T-helper 9 cell (primary cell): ENCODE data around the gene CENPE.

Experiments
- DNase-seq: peaks from one replicate; pipeline ENCODE4 v3.0.0-alpha.2; 2020

The CENPE gene

DNA sequence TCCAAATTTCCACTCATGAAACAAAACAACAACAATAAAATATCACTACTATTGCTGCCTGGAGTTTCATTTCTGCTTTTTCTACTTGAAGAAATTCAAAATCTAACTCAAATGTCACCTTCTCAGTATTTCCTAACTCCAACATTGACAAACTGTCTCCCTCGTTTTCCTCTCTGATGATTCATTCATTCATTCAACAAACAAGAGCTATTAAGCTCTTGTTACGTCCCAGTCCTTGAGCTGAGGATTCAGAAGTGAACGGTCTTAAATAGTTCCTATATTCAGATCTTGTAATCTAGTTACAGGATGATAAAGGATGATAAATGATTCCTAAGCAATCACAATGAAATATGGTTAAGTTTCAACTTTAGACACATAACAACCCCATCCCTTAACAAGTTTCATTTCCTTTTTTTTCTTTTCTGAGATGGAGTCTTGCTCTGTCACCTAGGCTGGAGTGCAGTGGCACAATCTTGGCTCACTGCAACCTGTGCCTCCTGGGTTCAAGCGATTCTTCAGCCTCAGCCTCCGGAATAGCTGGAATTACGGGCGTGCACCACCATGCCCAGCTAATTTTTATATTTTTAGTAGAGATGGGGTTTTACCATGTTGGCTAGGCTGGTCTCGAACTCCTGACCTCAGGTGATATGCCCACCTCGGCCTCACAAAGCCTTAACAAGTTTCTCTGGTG, 123.3 kb downstream of the CENPE start:
- no peak for DNase-seq

DNA sequence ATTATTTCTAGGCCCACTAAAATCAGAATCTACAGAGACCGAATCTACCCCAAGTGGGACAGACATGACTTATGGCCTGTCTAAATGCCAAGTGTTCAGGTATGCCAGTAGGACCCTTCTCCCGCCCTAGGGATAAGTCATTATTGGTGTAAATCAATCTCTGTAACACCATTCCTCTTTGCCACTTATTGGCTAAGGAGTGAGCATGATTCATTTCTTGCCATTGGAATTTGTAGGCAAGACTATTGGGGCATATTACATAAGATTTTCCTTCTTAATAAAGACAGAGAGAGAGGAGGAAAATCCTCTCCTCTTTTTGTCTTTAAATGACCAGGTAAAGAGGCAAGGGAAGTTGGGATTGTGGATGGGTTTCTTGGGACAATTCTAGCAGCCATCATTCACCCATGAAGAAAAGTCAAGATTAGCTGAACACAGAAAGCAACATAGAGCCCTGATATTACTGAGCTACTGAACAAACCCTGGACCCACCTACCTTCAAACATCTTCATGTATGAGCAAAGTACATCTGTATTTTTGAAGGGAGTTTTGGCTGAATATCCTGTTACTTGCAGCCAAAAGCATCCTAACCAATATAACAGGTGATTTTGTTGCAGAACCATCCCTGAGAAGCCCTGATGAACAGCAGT, 124.2 kb downstream of the CENPE start:
- DNase-seq: no peak

DNA sequence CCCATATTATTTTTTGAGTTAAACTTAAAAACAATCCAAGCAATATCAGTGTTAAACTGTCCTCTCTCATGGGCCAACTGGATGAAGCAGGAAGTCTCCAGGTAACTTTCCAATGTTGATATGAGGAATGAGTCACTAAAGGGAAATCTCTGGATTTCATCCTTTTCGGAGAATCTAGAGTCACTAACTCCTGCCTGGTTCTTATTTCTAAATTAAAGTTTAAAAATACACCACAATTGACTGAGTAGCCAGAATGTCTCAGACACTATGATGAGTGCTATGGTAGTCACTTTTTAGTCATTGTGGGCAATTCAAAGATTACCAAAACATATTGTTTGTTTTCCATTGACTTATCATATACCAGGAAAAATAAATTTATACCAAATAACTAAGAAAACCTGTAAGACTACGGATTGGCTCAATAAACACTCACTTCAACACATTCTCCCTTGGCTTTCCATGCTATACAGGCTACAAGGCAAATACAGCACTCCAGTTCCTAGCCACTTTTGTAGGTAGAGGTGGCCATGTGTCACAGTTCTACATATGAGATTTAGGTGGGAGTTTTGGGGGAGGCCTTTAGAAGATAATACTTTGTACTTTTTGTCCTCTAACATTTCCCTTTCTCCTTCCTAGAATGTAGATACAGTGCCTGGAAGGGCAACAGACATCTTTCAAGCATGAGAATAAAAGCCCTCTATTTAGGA, 130.1 kb downstream of the CENPE start:
- DNase-seq: no peak

DNA sequence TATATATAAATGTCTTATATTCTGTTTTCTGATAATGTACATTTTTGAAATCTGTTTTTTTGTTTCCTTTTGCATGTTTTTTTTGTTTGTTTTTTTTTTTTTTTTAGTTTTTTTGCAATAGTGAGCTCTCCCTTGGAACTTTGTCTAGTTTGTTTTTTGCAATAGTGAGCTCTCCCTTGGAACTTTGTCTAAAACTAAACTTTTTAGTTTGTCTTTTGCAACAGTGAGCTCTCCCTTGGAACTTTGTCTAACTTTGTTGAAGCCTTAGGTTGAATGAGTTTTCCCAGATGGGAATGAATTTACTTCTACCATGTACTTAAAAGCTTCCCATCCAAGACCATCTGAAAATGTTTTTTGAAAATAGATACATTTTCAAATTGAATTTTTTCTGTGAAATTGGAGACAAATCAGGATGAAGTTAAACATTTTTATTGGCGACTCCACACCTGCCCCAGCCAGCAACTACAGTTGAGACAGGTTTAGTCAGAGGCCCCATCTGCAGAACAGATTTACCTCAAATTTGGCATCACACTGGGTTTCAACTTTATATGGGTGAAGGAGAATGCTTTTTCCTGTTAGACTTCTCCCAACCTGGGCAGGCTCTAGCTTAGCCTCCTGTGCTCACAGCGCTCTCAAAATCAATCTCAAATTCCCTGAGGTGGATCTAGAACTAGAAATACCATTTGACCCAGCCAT, 137.5 kb downstream of the CENPE start:
- DNase-seq: no peak
